Astrocyte of the spinal cord (primary cell): ENCODE results near the gene ANXA1.
"Not testable (repeated sequence)": the region's sequence is repeated elsewhere in the genome, so short reads cannot be mapped to it uniquely, and the experiment has no call there.

Source experiments
- DNase-seq: peaks from one replicate; pipeline ENCODE4 v3.0.0; 2011; ENCODE audit warnings: low read depth, low spot score
- H3K4me3 ChIP-seq: 2 replicates; pipeline ENCODE4 v1.5.1; 2011; ENCODE audit warnings: low read depth, mild to moderate bottlenecking, low read length, moderate library complexity
- CTCF ChIP-seq: IDR thresholded peaks from 2 replicates; pipeline ENCODE4 v1.5.1; 2012; ENCODE audit warnings: low read depth, mild to moderate bottlenecking, low read length, inconsistent platforms
- in situ Hi-C: cut with HindIII; loops from 2 replicates; pipeline ENCODE4 v1.10.0; 2017; ENCODE audit warnings: low sequenced_read_pairs

Gene ANXA1

GRCh38 chr9:73151653-73152542 lies at the start of gene ANXA1:
Gene ANXA1 (plus strand): TSS chr9:73151865. CDS start chr9:73158536, 6,671 bp downstream.
- no peak for TF ChIP-seq CTCF
- H3K4me3 ChIP-seq = peak within 1 kb of the TSS; percentile 87
- in situ Hi-C loops = no loop called here
- DNase-seq = peak; percentile 93

GRCh38 chr9:73104342-73104741 lies 47.3 kb upstream of the ANXA1 start:
- no peak overlapping the region for H3K4me3 ChIP-seq
- in situ Hi-C loops = no loop called here
- no peak for DNase-seq
- no peak for TF ChIP-seq CTCF

- no peak for DNase-seq
- TF ChIP-seq CTCF = no peak
- H3K4me3 ChIP-seq = no peak overlapping the region
- in situ Hi-C loops = no loop called here
These were observed 46.7 kb upstream of the ANXA1 start for GRCh38 chr9:73104921-73105320.

GRCh38 chr9:73107489-73108069 lies 44.1 kb upstream of the ANXA1 start:
- peak; percentile 63 for DNase-seq
- in situ Hi-C loops, H3K4me3 ChIP-seq: not testable (repeated sequence)
- TF ChIP-seq CTCF = peak; percentile 86

GRCh38 chr9:73114058-73114457 lies 37.6 kb upstream of the ANXA1 start:
- in situ Hi-C loops = no loop called here
- no peak overlapping the region for H3K4me3 ChIP-seq
- no peak for TF ChIP-seq CTCF
- no peak for DNase-seq

- TF ChIP-seq CTCF = no peak
- no peak for DNase-seq
- in situ Hi-C loops = no loop called here
- no peak overlapping the region for H3K4me3 ChIP-seq
These were observed 36.7 kb upstream of the ANXA1 start for GRCh38 chr9:73114958-73115357.
